ENCODE data around the gene CDH4.

DNA sequence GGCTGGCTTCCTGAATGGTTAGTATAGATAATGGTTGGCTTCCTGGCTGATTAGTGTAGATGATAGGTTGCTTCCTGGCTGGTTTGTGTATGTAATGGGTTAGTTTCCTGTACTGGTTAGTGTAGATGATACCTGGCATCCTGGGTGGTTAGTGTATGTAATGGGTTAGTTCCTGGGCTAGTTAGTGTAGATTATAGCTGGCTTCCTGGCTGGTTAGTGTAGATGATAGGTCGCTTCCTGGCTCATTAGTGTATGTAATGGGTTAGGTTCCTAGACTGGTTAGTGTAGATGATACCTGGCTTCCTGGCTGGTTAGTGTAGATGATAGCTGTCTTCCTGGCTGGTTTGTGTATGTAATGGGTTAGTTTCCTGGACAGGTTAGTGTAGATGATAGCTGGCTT is 613.3 kb downstream of the CDH4 start:
- TF ChIP-seq, protein P1, sequence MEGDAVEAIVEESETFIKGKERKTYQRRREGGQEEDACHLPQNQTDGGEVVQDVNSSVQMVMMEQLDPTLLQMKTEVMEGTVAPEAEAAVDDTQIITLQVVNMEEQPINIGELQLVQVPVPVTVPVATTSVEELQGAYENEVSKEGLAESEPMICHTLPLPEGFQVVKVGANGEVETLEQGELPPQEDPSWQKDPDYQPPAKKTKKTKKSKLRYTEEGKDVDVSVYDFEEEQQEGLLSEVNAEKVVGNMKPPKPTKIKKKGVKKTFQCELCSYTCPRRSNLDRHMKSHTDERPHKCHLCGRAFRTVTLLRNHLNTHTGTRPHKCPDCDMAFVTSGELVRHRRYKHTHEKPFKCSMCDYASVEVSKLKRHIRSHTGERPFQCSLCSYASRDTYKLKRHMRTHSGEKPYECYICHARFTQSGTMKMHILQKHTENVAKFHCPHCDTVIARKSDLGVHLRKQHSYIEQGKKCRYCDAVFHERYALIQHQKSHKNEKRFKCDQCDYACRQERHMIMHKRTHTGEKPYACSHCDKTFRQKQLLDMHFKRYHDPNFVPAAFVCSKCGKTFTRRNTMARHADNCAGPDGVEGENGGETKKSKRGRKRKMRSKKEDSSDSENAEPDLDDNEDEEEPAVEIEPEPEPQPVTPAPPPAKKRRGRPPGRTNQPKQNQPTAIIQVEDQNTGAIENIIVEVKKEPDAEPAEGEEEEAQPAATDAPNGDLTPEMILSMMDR (conservative IDR thresholded peaks at IDR 0.05) = no peak
- no peak for TF ChIP-seq ZFX (IDR thresholded peaks at IDR 0.05)

Data from C4-2B (cell line).